Prostate gland (tissue), 2 donors: ENCODE results near the gene PCNX1. TPM values are rescaled to one million over a fixed set of nuclear protein-coding genes. Genes with fewer than 3 reads are reported as not detected.

Source experiments
- DNase-seq: peaks from one replicate; pipeline ENCODE4 v3.0.0-alpha.2; 2019; ENCODE audit warnings: low spot score
- H3K27ac ChIP-seq, 2 donors: fragments of 200-600 bp; sonication (generic); 2 replicates each; pipeline ENCODE4 v1.5.1; 2017 to 2019
- H3K27me3 ChIP-seq: fragments of 200-600 bp; sonication (generic); replicated peaks from 2 replicates; pipeline ENCODE4 v1.5.1; 2019; ENCODE audit not compliant: insufficient read depth
- H3K36me3 ChIP-seq, 2 donors: fragments of 200-600 bp; sonication (generic); 1 replicate in 1 of 2; 2 replicates in 1 of 2; pipeline versions ENCODE4 v1.5.1 to v1.8.1; 2017 to 2019
- H3K4me1 ChIP-seq: fragments of 200-600 bp; sonication (generic); replicated peaks from 2 replicates; pipeline ENCODE4 v1.5.1; 2019
- H3K4me3 ChIP-seq, 2 donors: fragments of 200-600 bp; sonication (generic); 2 replicates each; pipeline ENCODE4 v1.5.1; 2017 to 2019
- H3K9me3 ChIP-seq: fragments of 200-600 bp; sonication (generic); 2 replicates; pipeline ENCODE4 v1.5.1; 2017
- POLR2A ChIP-seq: fragments of 450-650 bp; IDR thresholded peaks from one replicate; pipeline ENCODE4 v1.6.1; 2016; ENCODE audit warnings: antibody characterized with exemption, mild to moderate bottlenecking
- POLR2AphosphoS5 ChIP-seq: sonication (generic); formaldehyde crosslinking; IDR thresholded peaks from one replicate; pipeline ENCODE4 v1.6.1; 2017; ENCODE audit warnings: antibody characterized with exemption
- WGBS: methylation state at CpG from one replicate; pipeline ENCODE4 v1.1.5; 2018; 5-methylcytosine and 5-hydroxymethylcytosine counted together
- intact Hi-C: fragments of 100-400 bp; cut with DNase I; formaldehyde crosslinking; loops from one replicate; pipeline ENCODE4 v1.14.2; 2022
- total RNA-seq, 2 donors: library from RNA; depleted of rRNA; stranded (reverse); fragments of >200 nt; gene quantifications; one replicate each; pipeline ENCODE4 v1.1.0, GENCODE V29; 2016
- TF ChIP-seq, protein P1 (sequence below), 4 experiments: fragments of 200-600 bp in 2 of 4; fragments of 450-650 bp in 2 of 4; sonication (generic) in 2 of 4; IDR thresholded peaks; 1 replicate in 3 of 4; 2 replicates in 1 of 4; pipeline ENCODE4 v1.5.1; 2016 to 2019; ENCODE audit warnings: antibody characterized with exemption in 4 of 4, mild to moderate bottlenecking in 2 of 4, moderate library complexity in 2 of 4

The PCNX1 gene
- total RNA-seq, 2 donors from 2014 or later = 24.5 to 66.5 TPM

DNA sequence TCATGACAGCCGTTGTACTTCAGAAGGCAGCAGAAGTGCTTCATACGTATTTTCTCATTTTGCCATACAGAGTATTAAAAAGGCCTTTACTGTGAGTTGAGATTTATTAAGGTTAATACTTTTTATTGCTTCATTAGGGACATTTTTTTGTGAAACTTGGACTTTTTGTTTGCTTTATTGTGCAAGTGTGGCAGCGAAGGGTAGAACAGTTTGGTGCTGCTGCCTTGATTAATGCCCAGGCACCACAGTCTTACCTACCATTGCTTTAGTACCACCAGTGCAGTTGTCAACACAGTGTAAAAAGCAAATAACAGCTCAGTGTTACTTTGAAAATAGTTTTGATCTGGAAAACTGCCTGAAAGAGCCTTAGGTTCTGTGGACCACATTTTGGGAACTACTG, 147.4 kb downstream of the PCNX1 start:
- Histone ChIP-seq H3K4me3 (no peak overlapping the region), H3K9me3 (no peaks in the 10 kb centered on the region), H3K27ac (no peak overlapping the region), H3K27me3 (no peaks in the 10 kb centered on the region), H3K4me1 (no peaks in the 10 kb centered on the region), H3K36me3 (no peaks in the 10 kb centered on the region)
- no peak for DNase-seq
- TF ChIP-seq POLR2A (no peak), POLR2AphosphoS5 (no peak)
- TF ChIP-seq, protein P1, sequence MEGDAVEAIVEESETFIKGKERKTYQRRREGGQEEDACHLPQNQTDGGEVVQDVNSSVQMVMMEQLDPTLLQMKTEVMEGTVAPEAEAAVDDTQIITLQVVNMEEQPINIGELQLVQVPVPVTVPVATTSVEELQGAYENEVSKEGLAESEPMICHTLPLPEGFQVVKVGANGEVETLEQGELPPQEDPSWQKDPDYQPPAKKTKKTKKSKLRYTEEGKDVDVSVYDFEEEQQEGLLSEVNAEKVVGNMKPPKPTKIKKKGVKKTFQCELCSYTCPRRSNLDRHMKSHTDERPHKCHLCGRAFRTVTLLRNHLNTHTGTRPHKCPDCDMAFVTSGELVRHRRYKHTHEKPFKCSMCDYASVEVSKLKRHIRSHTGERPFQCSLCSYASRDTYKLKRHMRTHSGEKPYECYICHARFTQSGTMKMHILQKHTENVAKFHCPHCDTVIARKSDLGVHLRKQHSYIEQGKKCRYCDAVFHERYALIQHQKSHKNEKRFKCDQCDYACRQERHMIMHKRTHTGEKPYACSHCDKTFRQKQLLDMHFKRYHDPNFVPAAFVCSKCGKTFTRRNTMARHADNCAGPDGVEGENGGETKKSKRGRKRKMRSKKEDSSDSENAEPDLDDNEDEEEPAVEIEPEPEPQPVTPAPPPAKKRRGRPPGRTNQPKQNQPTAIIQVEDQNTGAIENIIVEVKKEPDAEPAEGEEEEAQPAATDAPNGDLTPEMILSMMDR (IDR thresholded peaks at IDR 0.05) = no peak
- WGBS = 97% methylated on average over 3 of the region's 3 CpGs
- intact Hi-C loops = no loop called here

DNA sequence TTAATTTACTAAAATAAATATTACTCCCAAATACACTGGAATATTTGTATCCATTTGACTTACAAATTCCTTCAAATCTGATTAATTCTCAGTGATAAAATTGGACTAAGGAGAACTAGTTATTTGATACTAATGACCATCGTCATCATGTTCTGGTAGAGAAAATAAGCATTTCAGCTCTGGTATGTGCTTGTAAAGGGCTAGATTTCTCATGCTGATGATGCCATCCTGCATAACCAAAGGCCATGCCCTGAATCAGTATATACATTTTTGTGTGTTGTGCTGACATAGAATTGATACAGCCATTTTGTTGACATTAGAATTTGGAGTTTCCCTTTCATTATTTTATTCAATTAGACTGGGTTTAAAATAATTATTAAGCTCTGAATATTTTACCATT, 148.9 kb downstream of the PCNX1 start:
- H3K36me3 ChIP-seq = peaks cover 0 to 3% of the 10 kb centered on the region in 2 donors
- DNase-seq = no peak
- WGBS = 76% methylated on average over 1 of the region's 1 CpG
- no peak overlapping the region for H3K4me3 ChIP-seq
- no peaks in the 10 kb centered on the region for H3K27me3 ChIP-seq
- no peaks in the 10 kb centered on the region for H3K4me1 ChIP-seq
- TF ChIP-seq, protein P1 (IDR thresholded peaks at IDR 0.05) = no peak
- TF ChIP-seq POLR2A (no peak), POLR2AphosphoS5 (no peak)
- intact Hi-C loops = no loop called here
- H3K27ac ChIP-seq = no peak overlapping the region
- no peaks in the 10 kb centered on the region for H3K9me3 ChIP-seq

DNA sequence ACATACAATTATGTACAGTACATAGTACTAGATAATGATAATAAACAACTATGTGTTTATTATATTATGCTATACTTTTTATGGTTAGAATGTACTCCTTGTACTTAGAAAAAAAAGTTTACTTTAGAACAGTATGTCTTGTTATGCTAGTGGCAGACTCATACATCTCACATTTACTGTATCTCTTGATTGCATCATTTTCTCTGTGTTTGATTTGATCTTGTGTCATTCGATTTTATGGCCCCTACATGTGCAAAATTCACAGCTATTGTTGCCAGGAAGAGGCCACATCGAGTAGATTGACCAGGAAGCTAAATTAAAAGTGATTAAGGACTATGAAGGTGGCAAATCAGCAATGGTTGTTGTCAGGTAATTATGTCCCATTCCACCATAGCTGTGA, 153.0 kb downstream of the PCNX1 start:
- no peak overlapping the region for H3K4me3 ChIP-seq
- intact Hi-C loops = no loop called here

DNA sequence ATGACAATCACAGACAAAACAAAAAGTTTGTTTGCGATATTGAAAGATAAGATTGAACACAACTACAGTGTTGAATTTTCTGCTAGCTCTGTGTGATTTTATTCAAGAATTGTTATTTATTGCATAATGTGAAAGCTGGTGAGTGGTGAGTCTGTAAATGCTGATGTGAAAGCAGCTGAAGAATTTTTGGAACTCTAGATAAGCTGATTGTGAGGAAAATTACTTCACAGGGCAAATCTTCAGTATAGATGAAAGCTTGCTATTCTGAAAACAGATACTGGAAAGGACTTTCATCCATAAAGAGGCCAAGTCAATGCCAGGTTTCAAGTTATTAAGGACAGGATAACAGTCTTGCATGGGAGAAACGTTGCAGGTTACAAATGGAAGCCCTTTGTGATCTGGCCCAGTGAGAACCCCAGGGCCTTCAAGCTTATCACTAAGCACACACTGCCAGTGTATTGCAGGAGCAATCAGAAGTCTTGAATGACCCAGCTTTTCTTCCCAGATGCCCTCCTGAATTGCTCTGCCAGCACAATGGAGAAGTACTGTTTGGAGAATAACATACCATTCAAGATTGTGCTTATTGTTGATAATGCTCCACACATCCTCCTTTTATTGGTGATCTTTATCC, 153.7 kb downstream of the PCNX1 start:
- no peak for DNase-seq
- TF ChIP-seq POLR2A = no peak
- Histone ChIP-seq H3K36me3 (peaks cover 0 to 3% of the 10 kb centered on the region in 2 donors), H3K4me1 (no peaks in the 10 kb centered on the region), H3K27me3 (no peaks in the 10 kb centered on the region), H3K27ac (no peak overlapping the region), H3K9me3 (no peaks in the 10 kb centered on the region), H3K4me3 (no peak overlapping the region)
- 71% methylated on average over 2 of the region's 2 CpGs for WGBS
- intact Hi-C loops = no loop called here

More for the DNA sequence above, 153.0 kb downstream of the PCNX1 start:
- no peaks in the 10 kb centered on the region for H3K9me3 ChIP-seq
- peaks cover 0 to 3% of the 10 kb centered on the region in 2 donors for H3K36me3 ChIP-seq
- no peak overlapping the region for H3K27ac ChIP-seq
- 33% methylated on average over 2 of the region's 2 CpGs for WGBS
- TF ChIP-seq, protein P1 (IDR thresholded peaks at IDR 0.05) = no peak
- no peak for TF ChIP-seq POLR2A
- no peak for TF ChIP-seq POLR2AphosphoS5
- DNase-seq = no peak
- no peaks in the 10 kb centered on the region for H3K4me1 ChIP-seq
- H3K27me3 ChIP-seq = no peaks in the 10 kb centered on the region

DNA sequence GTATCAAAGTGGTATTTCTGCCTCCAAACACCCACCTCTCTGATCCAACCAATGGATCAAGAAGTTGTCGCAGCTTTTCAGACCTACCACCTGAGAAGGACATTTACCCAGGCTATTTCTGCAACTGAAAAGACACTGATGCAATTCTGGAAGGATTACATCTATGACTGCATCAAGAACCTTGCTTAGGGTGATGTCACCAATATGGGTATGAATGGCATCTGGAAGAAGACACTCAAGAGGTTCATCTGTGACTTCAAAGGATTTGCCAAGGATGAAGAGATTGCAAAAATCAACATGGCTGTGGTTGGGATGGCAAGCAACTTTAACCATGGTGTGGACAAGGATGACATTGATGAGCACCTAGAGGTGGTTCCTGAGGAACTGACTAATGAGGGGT, 154.2 kb downstream of the PCNX1 start:
- H3K4me1 ChIP-seq = no peaks in the 10 kb centered on the region
- no peaks in the 10 kb centered on the region for H3K9me3 ChIP-seq
- no peak overlapping the region for H3K4me3 ChIP-seq
- TF ChIP-seq POLR2AphosphoS5 (no peak), POLR2A (no peak)
- TF ChIP-seq, protein P1 (IDR thresholded peaks at IDR 0.05) = no peak
- H3K27me3 ChIP-seq = no peaks in the 10 kb centered on the region
- no peak for DNase-seq
- 100% methylated on average over 1 of the region's 1 CpG for WGBS
- H3K36me3 ChIP-seq = peaks cover 0 to 3% of the 10 kb centered on the region in 2 donors
- no peak overlapping the region for H3K27ac ChIP-seq
- intact Hi-C loops = no loop called here
